Activated T-helper 2 cell treated with anti-CD3 and anti-CD28 coated beads, Interferon-gamma antibody, Interleukin-2, Interleukin-4, amounts not matched to agents 10 μg/mL and 5 μg/mL and 100 μg/mL, durations not matched to agents 14 hours and 24 hours and 36 hours (primary cell): ENCODE results near the gene STARD3. TPM values are rescaled to one million over a fixed set of nuclear protein-coding genes. Genes with fewer than 3 reads are reported as not detected.

Experiments used
- DNase-seq: peaks from one replicate; pipeline ENCODE4 v3.0.0; 2021; ENCODE audit warnings: low spot score
- H3K27ac Mint-ChIP-seq: one replicate; pipeline ENCODE4 v1.8.0; 2021; ENCODE audit warnings: mixed read lengths
- H3K27me3 Mint-ChIP-seq: one replicate; pipeline ENCODE4 v1.8.0; 2021; ENCODE audit warnings: low read depth, mixed read lengths
- H3K36me3 Mint-ChIP-seq: one replicate; pipeline ENCODE4 v1.8.0; 2021; ENCODE audit warnings: low read depth, mixed read lengths
- H3K4me1 Mint-ChIP-seq: one replicate; pipeline ENCODE4 v1.8.0; 2021; ENCODE audit warnings: low read depth, mixed read lengths
- H3K4me3 Mint-ChIP-seq: one replicate; pipeline ENCODE4 v1.8.0; 2021; ENCODE audit warnings: low read depth, mild to moderate bottlenecking, moderate library complexity, mixed read lengths
- H3K9me3 Mint-ChIP-seq: one replicate; pipeline ENCODE4 v1.8.0; 2021; ENCODE audit warnings: mixed read lengths
- intact Hi-C: fragments of 100-400 bp; cut with micrococcal nuclease; formaldehyde crosslinking; loops from one replicate; pipeline ENCODE4 v1.15.1; 2023
- total RNA-seq: library from RNA; stranded (reverse); gene quantifications from 2 replicates; pipeline ENCODE4 v1.2.3, GENCODE V29; 2022

Gene STARD3
- total RNA-seq, 1 donor from 2014 or later: 54.4 TPM

DNA sequence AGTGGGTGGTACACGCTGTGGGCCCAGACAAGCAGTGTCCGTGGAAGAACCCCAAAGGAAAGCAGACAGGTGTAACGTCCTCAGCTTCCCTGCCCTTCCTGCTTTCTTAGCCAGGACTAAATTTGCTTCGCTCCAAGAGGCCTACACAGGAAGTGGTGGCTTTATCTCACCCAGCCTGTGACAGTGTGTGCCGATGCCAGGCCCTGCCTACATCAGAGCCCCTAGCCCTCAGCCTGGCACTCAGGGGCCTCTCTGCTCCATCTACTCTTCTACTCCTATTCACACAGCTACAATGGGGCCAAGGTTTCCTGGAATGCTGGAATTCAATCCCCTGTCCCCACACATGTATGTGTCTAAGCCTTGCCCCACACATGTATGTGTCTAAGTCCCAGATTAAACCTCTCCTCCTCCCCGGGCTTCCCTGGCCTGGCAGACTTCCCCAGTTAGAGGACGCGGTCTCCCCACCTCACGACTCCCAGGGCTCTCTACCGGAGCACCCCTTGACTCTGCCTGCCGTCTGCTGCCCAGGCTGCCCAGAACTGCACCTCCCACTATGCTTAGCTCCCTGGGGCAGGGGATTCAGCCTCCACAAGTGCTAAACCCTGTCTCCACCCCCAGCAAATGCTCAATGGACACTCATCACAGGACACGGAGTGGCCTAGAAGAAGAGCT lies 42.7 kb downstream of the STARD3 start:
- DNase-seq: peak; percentile 35
- Mint-ChIP-seq H3K4me1 (peaks cover 46% of the 10 kb centered on the region), H3K4me3 (no peak overlapping the region), H3K36me3 (peaks cover 33% of the 10 kb centered on the region), H3K9me3 (no peaks in the 10 kb centered on the region), H3K27ac (peak overlapping the region; percentile 85), H3K27me3 (no peaks in the 10 kb centered on the region)
- intact Hi-C loops: loop anchor here (10.0 kb wide), 1 partner anchor 85 kb away; no protein-coding TSS in a partner anchor

DNA sequence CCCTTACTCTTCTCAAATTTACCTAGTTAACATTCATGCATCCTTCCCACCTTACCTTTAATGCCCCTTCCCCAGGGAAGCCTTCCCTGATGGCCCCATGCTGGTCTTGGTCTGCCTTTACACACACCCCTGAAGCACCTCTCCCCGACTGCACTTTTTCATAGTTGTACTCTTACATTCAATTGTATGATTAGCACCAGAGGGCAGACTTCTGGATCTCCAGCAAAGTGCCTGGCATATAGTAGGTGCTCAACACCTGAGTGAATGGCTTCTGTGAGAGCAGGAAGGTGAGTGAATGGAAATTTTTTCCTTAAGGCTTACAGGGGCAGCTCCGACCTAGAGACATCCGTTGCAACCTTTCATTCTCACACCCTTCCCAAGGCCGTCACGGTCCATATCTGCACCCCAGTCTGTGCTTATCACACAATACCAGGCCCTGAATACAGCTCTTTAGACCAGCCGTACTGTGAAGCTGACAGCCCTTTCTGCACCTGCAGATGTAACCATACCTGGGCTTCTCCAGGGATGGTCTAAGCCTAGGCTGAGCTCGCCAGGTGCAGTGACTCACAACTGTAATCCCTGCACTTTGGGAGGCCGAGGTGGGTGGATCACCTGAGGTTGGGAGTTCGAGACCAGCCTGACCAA lies 46.5 kb downstream of the STARD3 start:
- no peak for DNase-seq
- Mint-ChIP-seq H3K27me3 (no peaks in the 10 kb centered on the region), H3K4me1 (peaks cover 30% of the 10 kb centered on the region), H3K36me3 (peaks cover 27% of the 10 kb centered on the region), H3K9me3 (peaks cover 3% of the 10 kb centered on the region), H3K27ac (no peak overlapping the region), H3K4me3 (no peak overlapping the region)
- intact Hi-C loops: loop anchor here (10.0 kb wide), 1 partner anchor 81 kb away; no protein-coding TSS in a partner anchor

DNA sequence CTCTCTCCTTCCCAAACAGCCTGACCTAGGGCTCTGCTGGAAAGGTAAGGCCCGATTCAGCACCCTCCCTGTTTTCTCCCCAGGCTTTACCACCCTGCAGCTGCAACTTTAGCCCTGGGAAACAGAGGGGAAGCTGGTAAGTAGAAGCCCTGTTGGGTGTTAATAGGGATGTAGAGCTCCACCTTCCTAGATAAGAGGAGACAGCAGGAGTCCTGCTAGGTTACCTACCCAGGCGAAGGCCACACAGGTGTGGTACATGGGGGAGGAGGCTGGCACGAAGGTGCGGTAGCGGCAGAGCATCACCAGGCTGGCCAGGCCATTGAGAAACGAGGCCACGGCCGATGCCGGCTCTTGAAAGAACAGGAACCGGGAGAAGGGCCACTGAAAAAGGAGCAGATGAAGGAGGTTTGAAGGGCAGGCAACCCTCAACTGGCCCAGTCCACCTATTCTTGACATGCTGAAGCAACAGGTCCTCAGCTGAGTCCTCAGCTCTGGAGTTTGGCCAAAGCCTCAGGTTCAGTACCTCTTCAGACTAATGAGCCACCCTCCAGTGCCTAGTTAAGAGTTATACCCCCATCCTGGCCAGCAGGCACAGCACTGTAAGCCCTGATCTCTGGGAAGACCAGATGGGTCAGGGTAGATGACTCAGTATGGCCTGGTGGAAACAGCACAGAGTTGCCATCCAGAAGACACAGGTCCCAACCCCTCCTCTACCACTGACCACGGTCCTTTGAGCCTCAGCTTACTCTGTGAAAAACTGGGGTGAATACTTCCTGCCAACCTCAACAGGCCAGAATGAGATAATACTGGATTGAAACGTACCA lies 47.6 kb downstream of the STARD3 start:
- Mint-ChIP-seq H3K27me3 (no peaks in the 10 kb centered on the region), H3K9me3 (peaks cover 3% of the 10 kb centered on the region), H3K4me1 (peaks cover 32% of the 10 kb centered on the region), H3K27ac (no peak overlapping the region), H3K4me3 (no peak overlapping the region), H3K36me3 (peaks cover 31% of the 10 kb centered on the region)
- intact Hi-C loops: loop anchor here (10.0 kb wide), 1 partner anchor 80 kb away; no protein-coding TSS in a partner anchor
- no peak for DNase-seq

DNA sequence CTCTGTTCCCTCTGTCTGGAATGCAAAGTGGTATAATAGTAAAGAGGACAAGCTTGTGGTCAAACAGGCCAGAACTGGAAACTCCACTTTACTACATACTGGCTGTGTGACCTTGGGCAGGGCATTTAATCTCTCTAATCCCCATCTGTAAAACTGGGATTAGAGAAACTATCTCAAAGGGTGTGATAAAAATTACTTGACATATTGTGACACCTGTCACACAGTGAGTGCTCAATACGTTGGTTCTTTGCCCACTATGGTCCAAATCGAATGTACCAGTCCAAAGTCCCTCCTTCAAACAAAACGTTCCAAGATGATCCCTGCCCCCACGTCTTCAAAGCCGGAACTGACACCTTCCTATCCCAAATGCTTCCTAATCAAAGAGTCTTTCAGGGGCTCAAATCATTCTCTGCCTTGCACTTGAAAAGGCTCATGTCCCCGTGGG lies 50.2 kb downstream of the STARD3 start:
- H3K9me3 Mint-ChIP-seq: peaks cover 3% of the 10 kb centered on the region
- no peak overlapping the region for H3K27ac Mint-ChIP-seq
- H3K27me3 Mint-ChIP-seq: no peaks in the 10 kb centered on the region
- peaks cover 25% of the 10 kb centered on the region for H3K36me3 Mint-ChIP-seq
- intact Hi-C loops: loop anchor here (10.0 kb wide), 1 partner anchor 78 kb away; no protein-coding TSS in a partner anchor
- H3K4me1 Mint-ChIP-seq: peaks cover 18% of the 10 kb centered on the region
- H3K4me3 Mint-ChIP-seq: peak overlapping the region; percentile 87
- no peak for DNase-seq

DNA sequence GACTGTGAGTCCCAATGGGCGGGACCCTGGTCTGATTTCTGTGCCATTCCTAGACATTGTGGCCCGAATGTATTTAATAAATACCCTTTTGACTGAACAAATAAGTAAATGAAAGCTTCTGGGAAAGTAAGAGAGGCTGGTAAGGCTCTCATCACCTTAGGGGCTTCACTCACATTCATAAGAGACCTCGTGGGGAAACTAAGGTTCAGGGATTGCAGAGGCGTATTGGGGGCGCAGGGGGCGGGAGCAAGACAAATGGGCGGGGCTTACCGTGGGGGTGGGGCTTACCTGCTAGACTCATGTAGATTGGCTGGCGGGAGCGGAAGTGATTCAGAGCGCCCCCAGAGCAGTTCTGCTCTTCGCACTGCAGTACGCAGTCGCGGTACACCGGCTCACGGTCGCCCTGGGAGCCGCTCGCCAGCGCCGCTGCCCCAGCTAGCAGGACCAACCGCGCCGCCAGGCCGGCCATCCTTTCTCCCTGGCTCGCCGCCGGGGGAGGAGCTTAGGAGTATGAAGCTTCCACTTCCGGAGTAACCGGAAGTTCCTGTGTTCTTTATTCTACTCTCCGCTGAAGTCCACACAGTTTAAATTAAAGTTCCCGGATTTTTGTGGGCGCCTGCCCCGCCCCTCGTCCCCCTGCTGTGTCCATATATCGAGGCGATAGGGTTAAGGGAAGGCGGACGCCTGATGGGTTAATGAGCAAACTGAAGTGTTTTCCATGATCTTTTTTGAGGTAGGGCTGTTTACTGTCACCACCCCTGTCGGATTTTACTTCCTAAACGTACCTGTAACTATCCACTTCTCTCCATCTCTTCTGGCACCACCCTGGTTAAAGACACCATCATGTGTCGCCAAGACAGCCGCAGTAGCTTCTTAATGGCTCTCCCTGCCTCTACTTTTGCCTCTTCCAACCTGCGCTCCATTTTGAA lies 50.9 kb downstream of the STARD3 start, which contains the start of gene PGAP3:
PGAP3 (minus strand) TSS at position 512 of the 929 bp plus-strand sequence; CDS start at position 469, 43 bp downstream.
- Mint-ChIP-seq H3K27ac (peak within 1 kb of the TSS; percentile 92), H3K36me3 (peaks cover 25% of the 10 kb centered on the region), H3K4me3 (peak within 1 kb of the TSS; percentile 87), H3K27me3 (no peaks in the 10 kb centered on the region), H3K9me3 (peaks cover 3% of the 10 kb centered on the region), H3K4me1 (peaks cover 17% of the 10 kb centered on the region)
- intact Hi-C loops: loop anchor here (10.0 kb wide), 1 partner anchor 77 kb away; no protein-coding TSS in a partner anchor
- DNase-seq: peak; percentile 77

DNA sequence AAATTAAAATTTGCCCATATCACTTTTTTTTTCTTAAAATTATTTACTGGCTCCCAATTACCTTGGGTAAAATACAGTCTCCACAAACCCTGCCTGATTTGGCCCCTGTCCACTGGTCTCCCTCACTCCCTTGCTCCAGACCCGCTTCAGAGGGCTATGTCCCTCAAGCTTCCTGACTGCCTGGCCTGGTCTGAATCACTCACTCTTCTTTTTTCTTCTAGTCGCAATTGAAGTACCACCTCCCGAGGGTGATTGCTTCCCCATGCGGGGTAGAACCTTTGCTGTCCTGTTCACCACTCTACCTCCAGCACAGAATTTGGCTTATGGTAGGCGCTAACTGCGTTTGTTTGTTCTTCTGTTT lies 51.5 kb downstream of the STARD3 start:
- peak overlapping the region; percentile 92 for H3K27ac Mint-ChIP-seq
- no peak for DNase-seq
- no peaks in the 10 kb centered on the region for H3K27me3 Mint-ChIP-seq
- H3K36me3 Mint-ChIP-seq: peaks cover 20% of the 10 kb centered on the region
- intact Hi-C loops: loop anchor here (10.0 kb wide), 1 partner anchor 76 kb away; no protein-coding TSS in a partner anchor
- peaks cover 3% of the 10 kb centered on the region for H3K9me3 Mint-ChIP-seq
- peak overlapping the region; percentile 87 for H3K4me3 Mint-ChIP-seq
- peaks cover 17% of the 10 kb centered on the region for H3K4me1 Mint-ChIP-seq

DNA sequence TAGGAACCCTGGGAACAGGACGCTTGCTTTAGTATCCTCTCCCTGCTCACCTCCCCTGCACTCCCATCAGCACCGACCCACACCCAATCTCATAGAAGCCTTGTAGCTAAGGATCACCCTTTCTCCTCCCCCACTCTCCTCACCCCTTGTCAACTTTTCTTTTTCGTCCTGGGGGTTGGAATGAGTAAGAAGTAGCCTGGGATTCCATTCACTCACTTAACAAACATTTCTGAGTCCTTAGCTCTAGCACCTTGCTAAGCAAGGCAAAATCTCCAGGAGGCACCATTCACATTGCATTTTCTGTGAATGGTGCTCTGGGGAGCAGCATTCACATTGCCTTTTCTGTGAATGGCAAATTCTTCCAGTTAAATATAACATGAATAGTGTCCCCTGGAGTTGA lies 52.0 kb downstream of the STARD3 start:
- Mint-ChIP-seq H3K9me3 (peaks cover 3% of the 10 kb centered on the region), H3K4me1 (peaks cover 17% of the 10 kb centered on the region), H3K4me3 (peak overlapping the region; percentile 87), H3K27me3 (no peaks in the 10 kb centered on the region), H3K27ac (peak overlapping the region; percentile 92), H3K36me3 (peaks cover 18% of the 10 kb centered on the region)
- DNase-seq: no peak
- intact Hi-C loops: loop anchor here (10.0 kb wide), 1 partner anchor 76 kb away; no protein-coding TSS in a partner anchor

DNA sequence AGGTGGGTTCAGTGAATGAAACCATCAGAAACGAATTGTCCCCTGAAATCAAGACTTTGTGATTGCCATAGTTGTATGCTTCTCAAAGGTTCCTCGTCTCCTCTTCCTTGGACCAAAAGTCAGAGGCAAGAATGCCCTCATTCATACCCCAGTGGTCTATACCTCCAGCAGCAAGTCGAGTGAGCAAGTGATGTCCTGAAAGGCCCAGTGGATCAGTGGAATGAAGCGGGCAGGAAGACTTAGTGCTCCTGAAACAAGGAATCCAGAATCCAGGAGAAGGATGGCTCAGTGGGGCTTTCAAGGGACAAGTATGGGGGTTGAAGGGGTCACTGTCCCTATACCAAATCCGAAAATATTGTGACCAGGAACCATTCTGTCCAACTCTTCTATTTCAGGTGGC lies 57.6 kb downstream of the STARD3 start:
- no peak for DNase-seq
- H3K9me3 Mint-ChIP-seq: no peaks in the 10 kb centered on the region
- peaks cover 9% of the 10 kb centered on the region for H3K27me3 Mint-ChIP-seq
- no peak overlapping the region for H3K27ac Mint-ChIP-seq
- H3K4me3 Mint-ChIP-seq: no peak overlapping the region
- H3K36me3 Mint-ChIP-seq: no peaks in the 10 kb centered on the region
- intact Hi-C loops: no loop called here
- no peaks in the 10 kb centered on the region for H3K4me1 Mint-ChIP-seq

DNA sequence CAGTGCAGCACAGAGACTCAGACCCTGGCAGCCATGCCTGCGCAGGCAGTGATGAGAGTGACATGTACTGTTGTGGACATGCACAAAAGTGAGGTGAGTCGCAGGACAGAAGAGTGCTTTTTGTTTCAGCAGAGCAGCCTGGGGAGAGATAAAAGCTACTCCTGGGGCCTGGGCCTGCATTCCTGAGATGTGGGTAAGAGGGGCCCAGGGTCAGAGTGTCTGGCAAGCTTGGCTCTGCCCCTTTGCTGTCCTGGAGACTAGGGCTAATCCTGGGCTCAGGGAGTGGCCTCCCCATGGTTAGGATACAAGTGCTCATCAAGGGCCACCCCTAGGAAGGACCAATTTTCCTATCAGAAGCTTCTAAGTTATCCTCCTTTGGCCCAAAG lies 58.1 kb downstream of the STARD3 start:
- DNase-seq: no peak
- Mint-ChIP-seq H3K9me3 (no peaks in the 10 kb centered on the region), H3K4me3 (no peak overlapping the region), H3K4me1 (no peaks in the 10 kb centered on the region), H3K27me3 (peaks cover 12% of the 10 kb centered on the region), H3K36me3 (no peaks in the 10 kb centered on the region), H3K27ac (no peak overlapping the region)
- intact Hi-C loops: no loop called here

DNA sequence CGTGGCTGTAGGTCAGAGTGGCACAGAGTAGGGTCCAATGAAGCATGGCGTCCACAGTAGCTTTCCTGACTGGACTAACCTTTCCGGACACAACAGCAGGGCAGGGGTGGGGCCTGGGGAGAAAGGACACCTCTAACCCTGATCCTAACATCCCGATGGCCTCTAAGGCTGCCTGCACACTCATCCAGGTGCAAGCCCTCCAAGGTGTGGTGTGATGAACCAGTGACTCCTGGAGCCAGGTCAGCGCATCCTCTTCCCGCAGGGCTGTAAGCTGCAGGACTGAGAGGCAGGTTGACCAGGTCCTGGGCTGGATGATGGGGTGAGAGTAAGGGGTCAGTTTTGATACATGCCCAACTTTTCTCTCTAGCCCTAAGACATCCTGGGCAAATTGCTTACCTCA lies 59.8 kb downstream of the STARD3 start:
- Mint-ChIP-seq H3K4me1 (no peaks in the 10 kb centered on the region), H3K27ac (no peak overlapping the region), H3K9me3 (no peaks in the 10 kb centered on the region), H3K36me3 (no peaks in the 10 kb centered on the region), H3K27me3 (peaks cover 24% of the 10 kb centered on the region), H3K4me3 (no peak overlapping the region)
- intact Hi-C loops: no loop called here
- DNase-seq: no peak

DNA sequence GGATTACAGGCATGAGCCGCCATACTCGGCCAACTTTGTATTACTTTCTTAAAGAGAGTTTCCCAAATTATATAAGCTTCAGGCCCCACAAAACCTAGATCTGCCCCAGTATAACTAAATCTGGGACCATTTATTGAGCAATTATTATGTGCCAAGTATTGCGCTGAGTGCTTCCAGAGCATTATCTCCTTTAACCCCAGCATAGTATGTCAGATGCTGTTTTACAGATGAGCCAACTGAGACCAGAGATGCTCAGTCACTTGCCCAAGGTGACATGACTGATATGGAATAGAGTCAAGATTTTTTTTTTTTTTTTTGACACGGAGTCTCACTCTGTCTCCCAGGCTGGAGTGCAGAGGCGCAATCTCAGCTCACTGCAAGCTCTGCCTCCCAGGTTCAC lies 61.0 kb downstream of the STARD3 start:
- Mint-ChIP-seq H3K4me3 (no peak overlapping the region), H3K36me3 (no peaks in the 10 kb centered on the region), H3K27ac (no peak overlapping the region), H3K4me1 (no peaks in the 10 kb centered on the region), H3K27me3 (peaks cover 34% of the 10 kb centered on the region), H3K9me3 (no peaks in the 10 kb centered on the region)
- no peak for DNase-seq
- intact Hi-C loops: no loop called here
